HFFc6 (cell line): ENCODE measurements around the gene PLCL2. TPM values are rescaled to one million over a fixed set of nuclear protein-coding genes. Genes with fewer than 3 reads are reported as not detected.
"Not testable (repeated sequence)": the region's sequence is repeated elsewhere in the genome, so short reads cannot be mapped to it uniquely, and the experiment has no call there.

Experiments used
- DNase-seq: peaks from one replicate; pipeline ENCODE4 v3.0.0-alpha.2; 2018
- H3K27ac Mint-ChIP-seq: 2 replicates; pipeline ENCODE4 v1.8.0; 2020; ENCODE audit warnings: mild to moderate bottlenecking, mixed read lengths
- H3K27me3 Mint-ChIP-seq: 2 replicates; pipeline ENCODE4 v1.8.0; 2021; ENCODE audit warnings: mild to moderate bottlenecking, moderate library complexity, mixed read lengths; ENCODE audit not compliant: insufficient read depth
- H3K36me3 Mint-ChIP-seq: 2 replicates; pipeline ENCODE4 v1.8.0; 2021; ENCODE audit warnings: low read depth, mixed read lengths
- H3K4me1 Mint-ChIP-seq: 2 replicates; pipeline ENCODE4 v1.8.0; 2020; ENCODE audit warnings: low read depth, mixed read lengths
- H3K4me3 Mint-ChIP-seq: 2 replicates; pipeline ENCODE4 v1.8.0; 2020; ENCODE audit warnings: mild to moderate bottlenecking, moderate library complexity, mixed read lengths
- H3K9me3 Mint-ChIP-seq: 2 replicates; pipeline ENCODE4 v1.8.0; 2020; ENCODE audit warnings: mild to moderate bottlenecking, mixed read lengths
- CTCF ChIP-seq: fragments of 200-600 bp; sonication (generic); IDR thresholded peaks from 2 replicates; pipeline ENCODE4 v1.5.0; 2021; ENCODE audit warnings: antibody characterized with exemption, mild to moderate bottlenecking
- total RNA-seq, 6 experiments: library from RNA; stranded (reverse); fragmentation: NEBNext Ultra II Directional; extraction: Animal tissue kit (Norgen Biotek cat#: 25700); gene quantifications; 2 replicates in 1 of 6; 3 replicates in 5 of 6; pipeline ENCODE4 v1.2.3, GENCODE V29; 2021

Gene PLCL2
- total RNA-seq, 6 experiments from 2014 or later: 3.9 to 6.4 (median 5.7) TPM

- Mint-ChIP-seq H3K9me3 (no peaks in the 10 kb centered on the region), H3K4me3 (no peak overlapping the region), H3K27me3 (peaks cover 8% of the 10 kb centered on the region; the same call in 1 of the 2 replicates), H3K27ac (no peak overlapping the region), H3K36me3 (no peaks in the 10 kb centered on the region), H3K4me1 (no peaks in the 10 kb centered on the region)
- DNase-seq: no peak
- no peak for TF ChIP-seq CTCF
These were observed 241.1 kb downstream of the PLCL2 start for GRCh38 chr3:17125738-17126442.

- not testable (repeated sequence) for H3K9me3 Mint-ChIP-seq, H3K4me3 Mint-ChIP-seq, H3K27me3 Mint-ChIP-seq, H3K4me1 Mint-ChIP-seq, DNase-seq, H3K36me3 Mint-ChIP-seq, H3K27ac Mint-ChIP-seq
These were observed 243.9 kb downstream of the PLCL2 start for GRCh38 chr3:17128671-17129070.

GRCh38 chr3:17129556-17129955 lies 244.8 kb downstream of the PLCL2 start:
- no peaks in the 10 kb centered on the region for H3K4me1 Mint-ChIP-seq
- H3K9me3 Mint-ChIP-seq: no peaks in the 10 kb centered on the region
- no peak for DNase-seq
- TF ChIP-seq CTCF: no peak
- H3K27ac Mint-ChIP-seq: no peak overlapping the region
- peaks cover 1% of the 10 kb centered on the region; the same call in 1 of the 2 replicates for H3K27me3 Mint-ChIP-seq
- no peaks in the 10 kb centered on the region for H3K36me3 Mint-ChIP-seq
- H3K4me3 Mint-ChIP-seq: no peak overlapping the region

GRCh38 chr3:17130956-17131355 lies 246.2 kb downstream of the PLCL2 start:
- Mint-ChIP-seq H3K4me3 (no peak overlapping the region), H3K4me1 (peaks cover 4% of the 10 kb centered on the region; the same call in 1 of the 2 replicates), H3K27ac (no peak overlapping the region), H3K9me3 (no peaks in the 10 kb centered on the region; the same call in 1 of the 2 replicates), H3K27me3 (peaks cover 6% of the 10 kb centered on the region), H3K36me3 (no peaks in the 10 kb centered on the region)
- no peak for DNase-seq
- TF ChIP-seq CTCF: no peak

- Mint-ChIP-seq H3K9me3 (no peaks in the 10 kb centered on the region; the same call in 1 of the 2 replicates), H3K27ac (no peak overlapping the region; the same call in 1 of the 2 replicates), H3K4me1 (peaks cover 4% of the 10 kb centered on the region; the same call in 1 of the 2 replicates), H3K36me3 (no peaks in the 10 kb centered on the region), H3K4me3 (no peak overlapping the region), H3K27me3 (peaks cover 6% of the 10 kb centered on the region)
- TF ChIP-seq CTCF: no peak
- DNase-seq: no peak
These were observed 247.7 kb downstream of the PLCL2 start for GRCh38 chr3:17132286-17133115.
